Measurements from ENCODE around the gene TRHDE.

Gene TRHDE

GRCh38 chr12:72274931-72275330 is 2.8 kb downstream of the TRHDE start:
- DNase-seq (ENCODE audit: low spot score) = no peak

GRCh38 chr12:72275526-72275925 is 3.4 kb downstream of the TRHDE start:
- DNase-seq (ENCODE audit: low spot score) = no peak

GRCh38 chr12:72276181-72276805 is 4.1 kb downstream of the TRHDE start:
- no peak for DNase-seq (ENCODE audit: low spot score)

- no peak for DNase-seq (ENCODE audit: low spot score)
Measured at GRCh38 chr12:72277415-72277814, 5.2 kb downstream of the TRHDE start.

GRCh38 chr12:72278894-72279293 is 6.7 kb downstream of the TRHDE start:
- no peak for DNase-seq (ENCODE audit: low spot score)

- DNase-seq (ENCODE audit: low spot score) = no peak
Measured at GRCh38 chr12:72281126-72281525, 9.0 kb downstream of the TRHDE start.

GRCh38 chr12:72282721-72283120 is 10.6 kb downstream of the TRHDE start:
- no peak for DNase-seq (ENCODE audit: low spot score)

GRCh38 chr12:72285861-72286260 is 13.7 kb downstream of the TRHDE start:
- DNase-seq (ENCODE audit: low spot score) = no peak

- no peak for DNase-seq (ENCODE audit: low spot score)
Measured at GRCh38 chr12:72286526-72286925, 14.4 kb downstream of the TRHDE start.

- DNase-seq (ENCODE audit: low spot score) = no peak
Measured at GRCh38 chr12:72288436-72288835, 16.3 kb downstream of the TRHDE start.

- no peak for DNase-seq (ENCODE audit: low spot score)
Measured at GRCh38 chr12:72288911-72289310, 16.7 kb downstream of the TRHDE start.

GRCh38 chr12:72289633-72290032 is 17.5 kb downstream of the TRHDE start:
- no peak for DNase-seq (ENCODE audit: low spot score)

GRCh38 chr12:72291175-72291574 is 19.0 kb downstream of the TRHDE start:
- DNase-seq (ENCODE audit: low spot score) = no peak

- no peak for DNase-seq (ENCODE audit: low spot score)
Measured at GRCh38 chr12:72293701-72294100, 21.5 kb downstream of the TRHDE start.

- no peak for DNase-seq (ENCODE audit: low spot score)
Measured at GRCh38 chr12:72295101-72295500, 22.9 kb downstream of the TRHDE start.

GRCh38 chr12:72295744-72296143 is 23.6 kb downstream of the TRHDE start:
- no peak for DNase-seq (ENCODE audit: low spot score)

- DNase-seq (ENCODE audit: low spot score) = no peak
Measured at GRCh38 chr12:72296389-72296788, 24.2 kb downstream of the TRHDE start.

GRCh38 chr12:72297666-72298065 is 25.5 kb downstream of the TRHDE start:
- DNase-seq (ENCODE audit: low spot score) = no peak

- no peak for DNase-seq (ENCODE audit: low spot score)
Measured at GRCh38 chr12:72300728-72301127, 28.6 kb downstream of the TRHDE start.

GRCh38 chr12:72304751-72305150 is 32.6 kb downstream of the TRHDE start:
- no peak for DNase-seq (ENCODE audit: low spot score)

- no peak for DNase-seq (ENCODE audit: low spot score)
Measured at GRCh38 chr12:72307229-72307628, 35.1 kb downstream of the TRHDE start.

- DNase-seq (ENCODE audit: low spot score) = no peak
Measured at GRCh38 chr12:72311946-72312345, 39.8 kb downstream of the TRHDE start.

GRCh38 chr12:72313806-72314205 is 41.6 kb downstream of the TRHDE start:
- DNase-seq (ENCODE audit: low spot score) = no peak

- DNase-seq (ENCODE audit: low spot score) = no peak
Measured at GRCh38 chr12:72315858-72316257, 43.7 kb downstream of the TRHDE start.

- no peak for DNase-seq (ENCODE audit: low spot score)
Measured at GRCh38 chr12:72318341-72318740, 46.2 kb downstream of the TRHDE start.
